SK-N-SH treated with all-trans-retinoic acid at 6 μM for 48 hours (cell line): Measurements from ENCODE around the gene SVIL.

ENCODE experiments used
- ATAC-seq: fragments of 200-7000 bp; cut with Tn5 transposase; 3 replicates; pipeline ENCODE4 v1.9.1; 2020; ENCODE audit warnings: mild to moderate bottlenecking, moderate library complexity
- ARNTL ChIP-seq: fragments of 450-650 bp; formaldehyde crosslinking; IDR thresholded peaks from 2 replicates; pipeline ENCODE4 v1.5.0; 2020; ENCODE audit warnings: low read depth, mild to moderate bottlenecking, moderate library complexity, borderline replicate concordance
- BACH2 ChIP-seq: fragments of 250-450 bp; sonication (Bioruptor Pico); IDR thresholded peaks from 2 replicates; pipeline ENCODE4 v1.9.0; 2021; ENCODE audit warnings: mild to moderate bottlenecking, borderline replicate concordance
- CSDC2 ChIP-seq: fragments of 250-450 bp; sonication (Bioruptor Pico); IDR thresholded peaks from 2 replicates; pipeline ENCODE4 v1.5.0; 2020; ENCODE audit warnings: mild to moderate bottlenecking, moderate library complexity
- CSRNP3 ChIP-seq: fragments of 250-450 bp; sonication (Bioruptor Pico); IDR thresholded peaks from 2 replicates; pipeline ENCODE4 v1.5.1; 2021; ENCODE audit warnings: mild to moderate bottlenecking, moderate library complexity
- ESRRG ChIP-seq: fragments of 250-450 bp; sonication (Bioruptor Pico); IDR thresholded peaks from 2 replicates; pipeline ENCODE4 v1.6.1; 2021; ENCODE audit warnings: mild to moderate bottlenecking
- GLIS3 ChIP-seq: fragments of 250-450 bp; sonication (Bioruptor Pico); IDR thresholded peaks from 2 replicates; pipeline ENCODE4 v1.5.0; 2020; ENCODE audit warnings: mild to moderate bottlenecking, moderate library complexity
- ISL1 ChIP-seq: fragments of 250-450 bp; sonication (Bioruptor Pico); IDR thresholded peaks from 2 replicates; pipeline ENCODE4 v2.1.2; 2022; ENCODE audit warnings: mild to moderate bottlenecking, moderate library complexity
- OSR1 ChIP-seq: fragments of 250-450 bp; sonication (Bioruptor Pico); IDR thresholded peaks from 2 replicates; pipeline ENCODE4 v1.8.0; 2022; ENCODE audit warnings: moderate library complexity, mild to moderate bottlenecking, inconsistent platforms
- PATZ1 ChIP-seq: fragments of 250-450 bp; sonication (Bioruptor Pico); IDR thresholded peaks from 2 replicates; pipeline ENCODE4 v1.8.0; 2020; ENCODE audit warnings: mild to moderate bottlenecking, moderate library complexity, borderline replicate concordance
- POU6F1 ChIP-seq: fragments of 250-450 bp; sonication (Bioruptor Pico); IDR thresholded peaks from 2 replicates; pipeline ENCODE4 v1.8.0; 2021; ENCODE audit warnings: low read depth, mild to moderate bottlenecking, moderate library complexity, borderline replicate concordance
- PPARA ChIP-seq: fragments of 250-450 bp; sonication (Bioruptor Pico); IDR thresholded peaks from 2 replicates; pipeline ENCODE4 v1.5.0; 2020; ENCODE audit warnings: mild to moderate bottlenecking, borderline replicate concordance
- RARB ChIP-seq: fragments of 250-450 bp; sonication (Bioruptor Pico); IDR thresholded peaks from 2 replicates; pipeline ENCODE4 v1.8.0; 2021; ENCODE audit warnings: mild to moderate bottlenecking, moderate library complexity
- SNAI2 ChIP-seq: fragments of 250-450 bp; sonication (Bioruptor Pico); IDR thresholded peaks from 2 replicates; pipeline ENCODE4 v1.5.0; 2020; ENCODE audit warnings: mild to moderate bottlenecking, moderate library complexity
- TCF4 ChIP-seq: fragments of 250-450 bp; sonication (Bioruptor Pico); IDR thresholded peaks from 2 replicates; pipeline ENCODE4 v1.8.0; 2021; ENCODE audit warnings: mild to moderate bottlenecking, moderate library complexity, borderline replicate concordance
- TSHZ2 ChIP-seq: fragments of 250-450 bp; sonication (Bioruptor Pico); IDR thresholded peaks from 2 replicates; pipeline ENCODE4 v1.5.0; 2020; ENCODE audit warnings: mild to moderate bottlenecking, moderate library complexity
- ZC3H10 ChIP-seq: fragments of 250-450 bp; sonication (Bioruptor Pico); IDR thresholded peaks from 2 replicates; pipeline ENCODE4 v1.5.1; 2021; ENCODE audit warnings: mild to moderate bottlenecking, moderate library complexity
- ZFP3 ChIP-seq: fragments of 250-450 bp; sonication (Bioruptor Pico); IDR thresholded peaks from 2 replicates; pipeline ENCODE4 v1.5.0; 2020; ENCODE audit warnings: mild to moderate bottlenecking, moderate library complexity
- ZNF565 ChIP-seq: fragments of 450-650 bp; formaldehyde crosslinking; conservative IDR thresholded peaks from 2 replicates; pipeline ENCODE4 v1.5.0; 2020; ENCODE audit warnings: low read depth, mild to moderate bottlenecking, moderate library complexity
- ZNF70 ChIP-seq: fragments of 450-650 bp; formaldehyde crosslinking; IDR thresholded peaks from 2 replicates; pipeline ENCODE4 v1.5.0; 2020; ENCODE audit warnings: mild to moderate bottlenecking, moderate library complexity
- ZNF8 ChIP-seq: fragments of 450-650 bp; formaldehyde crosslinking; IDR thresholded peaks from 2 replicates; pipeline ENCODE4 v1.5.0; 2020; ENCODE audit warnings: mild to moderate bottlenecking, moderate library complexity

Gene SVIL

GRCh38 chr10:29420744-29421143, 214.0 kb downstream of the SVIL start:
- no peak for ATAC-seq

GRCh38 chr10:29417324-29417723, 217.4 kb downstream of the SVIL start:
- ATAC-seq: no peak
- TF ChIP-seq BACH2: no peak
- TF ChIP-seq SNAI2 (CRISPR knock-in tag): no peak
- no peak for TF ChIP-seq PATZ1 (CRISPR knock-in tag)
- TF ChIP-seq GLIS3 (CRISPR knock-in tag): no peak
- no peak for TF ChIP-seq ZNF8 (CRISPR knock-in tag)
- TF ChIP-seq TCF4: no peak
- TF ChIP-seq POU6F1 (CRISPR knock-in tag): no peak
- no peak for TF ChIP-seq CSRNP3
- TF ChIP-seq ESRRG (CRISPR knock-in tag): no peak
- no peak for TF ChIP-seq PPARA (CRISPR knock-in tag)
- no peak for TF ChIP-seq ZC3H10
- no peak for TF ChIP-seq ARNTL (CRISPR knock-in tag)
- TF ChIP-seq RARB: no peak
- no peak for TF ChIP-seq CSDC2 (CRISPR knock-in tag)
- no peak for TF ChIP-seq ZFP3

More at GRCh38 chr10:29420744-29421143, 214.0 kb downstream of the SVIL start:
- TF ChIP-seq GLIS3 (CRISPR knock-in tag): no peak
- no peak for TF ChIP-seq ZC3H10
- no peak for TF ChIP-seq ZFP3
- TF ChIP-seq TSHZ2: no peak
- no peak for TF ChIP-seq CSRNP3
- TF ChIP-seq TCF4: no peak
- no peak for TF ChIP-seq ARNTL (CRISPR knock-in tag)
- no peak for TF ChIP-seq ESRRG (CRISPR knock-in tag)
- no peak for TF ChIP-seq ZNF565 (CRISPR knock-in tag)
- no peak for TF ChIP-seq ISL1

- TF ChIP-seq ZNF70 (CRISPR knock-in tag) (no peak), TCF4 (no peak), SNAI2 (CRISPR knock-in tag) (no peak), OSR1 (CRISPR knock-in tag) (no peak)
- no peak for ATAC-seq
These were observed 218.9 kb downstream of the SVIL start for GRCh38 chr10:29415876-29416275.

- no peak for ATAC-seq
- TF ChIP-seq PPARA (CRISPR knock-in tag): no peak
- TF ChIP-seq ZNF565 (CRISPR knock-in tag): no peak
- TF ChIP-seq OSR1 (CRISPR knock-in tag): no peak
- no peak for TF ChIP-seq ZNF70 (CRISPR knock-in tag)
- TF ChIP-seq PATZ1 (CRISPR knock-in tag): no peak
These were observed 220.3 kb downstream of the SVIL start for GRCh38 chr10:29414501-29414900.
